GM19023 (cell line): ENCODE data around the gene TIMM50.

Source experiments
- ATAC-seq: cut with Tn5 transposase; IDR thresholded peaks from one replicate; pipeline ENCODE4 v1.9.1; 2021; ENCODE audit warnings: mild to moderate bottlenecking, moderate library complexity; ENCODE audit not compliant: unreplicated experiment

Gene TIMM50

DNA sequence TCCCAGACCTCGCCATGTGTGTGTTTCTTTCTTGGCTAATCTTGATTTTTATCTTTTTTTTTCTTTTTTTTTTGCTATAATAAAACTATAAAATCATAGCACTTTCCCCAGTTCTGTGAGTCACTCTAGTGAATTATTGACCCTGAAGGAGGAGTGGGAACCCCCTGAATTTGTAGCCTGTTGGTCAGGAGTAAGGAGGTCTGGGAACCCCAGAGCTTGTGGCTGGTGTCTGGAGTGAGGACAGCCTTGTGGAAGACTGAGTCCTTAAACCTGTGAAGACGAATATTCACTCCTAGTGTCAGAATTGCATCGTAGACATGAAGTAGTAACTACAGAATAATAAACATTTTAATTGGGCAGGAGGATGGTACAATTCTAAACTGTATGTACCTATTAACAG lies 44.6 kb downstream of the TIMM50 start:
- ATAC-seq: no peak

DNA sequence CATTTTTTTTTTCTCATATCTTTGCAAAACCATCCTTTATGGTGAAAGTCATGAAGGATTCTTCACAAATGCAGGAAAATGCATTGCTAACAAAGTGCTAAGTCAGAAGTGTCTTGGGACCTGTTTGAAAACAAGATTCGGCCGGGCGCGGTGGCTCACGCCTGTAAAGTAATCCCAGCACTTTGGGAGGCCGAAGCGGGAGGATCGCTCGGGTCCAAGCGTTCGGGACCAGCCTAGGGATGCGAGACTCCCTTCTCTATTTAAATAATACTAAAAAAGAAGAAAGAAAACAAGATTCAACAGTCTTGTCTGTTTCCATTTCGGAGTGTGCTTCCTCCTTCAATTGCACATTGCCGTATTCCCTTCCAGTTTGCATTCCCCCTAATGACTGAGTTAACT lies 51.2 kb downstream of the TIMM50 start:
- no peak for ATAC-seq

DNA sequence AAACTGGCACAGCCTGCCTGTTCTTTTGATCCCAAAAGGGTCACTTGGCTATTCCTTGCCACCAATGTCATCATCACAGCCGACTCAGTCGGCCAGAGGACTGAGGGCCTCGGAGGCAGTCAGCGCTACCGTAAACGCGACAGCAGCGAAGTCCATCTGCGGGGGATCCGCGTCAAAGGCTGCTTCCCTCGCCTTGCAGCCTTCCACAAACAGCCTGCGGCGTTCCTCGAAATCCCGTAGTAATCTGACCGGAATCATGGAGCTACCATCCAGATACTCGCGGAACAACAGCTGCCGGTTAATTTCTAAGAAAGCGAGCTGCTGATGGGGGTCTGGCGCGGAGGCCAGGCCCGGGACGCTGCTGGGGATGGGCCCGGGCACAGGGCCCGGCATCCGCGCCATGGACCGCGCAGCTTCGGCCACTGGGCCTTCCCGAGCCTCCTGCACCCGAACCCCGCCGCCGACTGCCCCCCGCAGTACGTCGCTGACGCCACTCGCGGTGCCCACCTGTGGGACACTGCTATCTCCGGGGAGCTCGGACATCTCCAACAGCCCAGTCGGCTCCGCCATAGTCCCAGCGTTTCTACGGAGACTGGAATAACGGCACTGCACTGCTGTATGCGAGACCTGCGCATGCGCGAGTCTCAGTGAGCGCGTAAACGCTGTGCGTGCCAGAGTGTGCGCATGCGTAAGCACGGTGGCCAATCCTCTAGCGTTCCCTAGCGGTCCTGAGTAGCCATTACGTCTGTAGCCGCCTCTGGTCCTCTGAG lies 51.8 kb downstream of the TIMM50 start, which contains the start of gene EID2B:
TSS of gene EID2B (minus strand) at position 620 of the 770 bp plus-strand sequence. CDS start at position 570, 50 bp downstream.
- peak; percentile 83 for ATAC-seq

DNA sequence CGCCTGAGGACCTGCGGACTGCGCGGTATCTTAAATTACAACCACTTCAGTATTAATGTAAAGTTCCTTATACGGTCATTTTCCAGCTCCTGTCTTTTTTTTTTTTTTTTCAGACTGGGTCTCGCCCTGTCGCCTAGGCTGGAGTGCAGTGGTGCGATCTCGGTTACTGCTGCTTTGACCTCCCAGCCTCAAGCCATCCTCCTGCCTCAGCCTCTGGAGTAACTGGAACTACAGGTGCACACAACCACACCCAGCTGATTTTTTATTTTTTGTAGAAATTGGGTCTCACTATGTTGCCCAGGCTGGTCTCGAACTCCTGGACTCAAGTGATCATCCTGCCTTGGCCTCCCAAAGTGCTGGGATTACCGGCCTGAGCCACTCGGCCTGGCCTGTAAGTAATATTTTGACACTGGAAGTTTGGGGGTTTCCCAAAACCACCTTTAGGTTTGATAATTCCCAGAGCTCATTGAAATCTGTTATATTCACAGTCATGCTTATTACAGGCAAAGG lies 52.4 kb downstream of the TIMM50 start:
- ATAC-seq: no peak

DNA sequence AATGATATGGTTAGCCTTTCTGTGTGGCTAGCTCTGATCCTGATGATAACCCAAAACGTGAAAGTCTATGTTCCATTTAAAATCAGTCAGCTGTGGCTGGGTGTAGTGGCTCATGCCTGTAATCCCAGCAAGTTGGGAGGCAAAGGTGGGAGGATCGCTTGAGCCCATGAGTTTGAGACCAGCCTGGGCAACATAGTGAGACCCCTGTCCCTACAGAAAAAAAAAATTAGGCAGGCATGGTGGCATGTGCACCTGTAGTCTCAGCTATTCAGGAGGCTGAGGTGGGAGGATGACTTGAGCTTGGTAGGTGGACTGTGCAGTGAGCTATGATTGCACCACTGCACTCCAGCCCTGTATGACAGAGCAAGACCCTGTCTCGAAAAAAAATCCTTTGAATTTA lies 53.2 kb downstream of the TIMM50 start:
- no peak for ATAC-seq

DNA sequence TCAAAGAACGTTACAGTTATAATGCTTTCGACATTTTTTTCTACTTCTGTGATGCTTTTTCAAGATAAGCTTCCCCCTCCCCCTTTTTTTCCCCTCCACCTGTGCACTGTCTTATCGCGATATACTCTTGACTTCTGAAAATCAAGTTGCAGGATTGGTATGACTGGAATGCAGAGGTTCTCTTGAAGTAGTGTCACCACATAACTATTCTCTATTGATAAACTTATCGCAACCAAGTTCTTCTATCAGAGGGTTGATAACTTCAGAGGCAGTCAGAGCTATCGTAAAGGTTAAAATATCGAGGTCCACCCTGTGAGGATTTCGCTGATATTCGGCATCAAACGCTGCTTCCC lies 58.5 kb downstream of the TIMM50 start:
- ATAC-seq: no peak

DNA sequence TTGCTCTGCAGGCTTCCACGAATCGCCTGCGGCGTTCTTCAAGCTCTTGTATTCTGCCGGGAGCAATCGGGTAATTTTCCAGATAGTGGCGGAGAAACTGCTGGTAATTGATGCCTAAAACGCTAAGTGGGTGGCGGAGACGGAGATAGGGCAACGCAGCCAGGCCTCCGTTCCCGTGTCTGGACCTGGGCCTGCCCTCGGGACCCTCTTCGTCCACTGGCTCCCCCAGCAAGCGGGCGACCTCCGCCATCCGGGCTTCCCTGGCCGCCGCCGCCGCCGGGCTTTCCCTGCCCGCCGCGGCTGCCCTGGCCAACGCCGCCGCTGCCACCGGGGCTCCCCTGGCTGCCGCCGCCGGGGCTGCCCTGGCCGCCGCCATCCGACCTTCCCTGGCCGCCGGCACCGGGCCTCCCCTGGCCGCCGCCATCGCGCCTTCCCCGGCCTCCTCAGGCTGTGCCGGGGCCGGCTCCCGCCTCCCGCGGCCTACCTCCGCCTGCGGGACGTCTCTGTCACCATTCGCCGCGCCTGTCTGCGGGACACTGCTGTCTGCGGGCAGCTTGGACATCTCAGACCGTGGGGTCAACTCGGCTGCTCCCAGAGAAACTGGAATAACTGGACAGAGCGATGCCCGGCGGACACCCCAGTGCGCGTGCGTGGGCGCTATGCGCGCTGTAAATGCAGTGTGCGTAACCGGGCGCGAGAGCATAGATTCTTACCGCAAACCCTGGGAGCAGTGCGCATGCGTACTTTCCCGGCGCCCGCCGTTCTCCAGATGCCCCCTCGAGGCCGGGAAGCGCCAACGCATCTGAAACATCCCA lies 59.1 kb downstream of the TIMM50 start, which contains the start of gene EID2:
TSS of gene EID2 (minus strand) at position 644 of the 815 bp plus-strand sequence. CDS start at position 562, 82 bp downstream.
- ATAC-seq: peak; percentile 78

DNA sequence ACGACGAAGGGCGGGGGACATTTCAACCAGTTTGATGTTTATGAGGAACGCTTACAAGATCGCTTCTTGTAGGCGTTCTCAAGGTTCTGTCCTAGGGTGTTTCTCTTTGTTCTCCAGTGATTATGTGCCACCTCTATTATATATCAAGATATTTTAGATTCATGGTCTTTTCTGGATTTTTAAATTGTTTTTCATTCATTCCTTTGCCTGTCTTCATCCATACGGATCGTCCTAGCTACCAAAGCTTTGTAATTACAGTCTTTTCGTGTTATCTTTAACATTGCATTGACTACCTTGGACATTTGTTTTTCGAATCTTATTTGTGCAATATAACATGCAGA lies 59.7 kb downstream of the TIMM50 start:
- ATAC-seq: no peak
